Stimulated activated CD4-positive, alpha-beta T cell treated with anti-CD3 and anti-CD28 coated beads, Interleukin-12 subunit alpha, Interleukin-12 subunit beta, amount 100 ng/mL, for 24 hours (primary cell): ENCODE results near the gene TBCK.
"Not testable (repeated sequence)": the region's sequence is repeated elsewhere in the genome, so short reads cannot be mapped to it uniquely, and the experiment has no call there.

Experiments used
- DNase-seq, 2 experiments: peaks; one replicate each; pipeline ENCODE4 v3.0.0-alpha.2; 2020; ENCODE audit warnings: low read depth in 2 of 2

Gene TBCK

DNA sequence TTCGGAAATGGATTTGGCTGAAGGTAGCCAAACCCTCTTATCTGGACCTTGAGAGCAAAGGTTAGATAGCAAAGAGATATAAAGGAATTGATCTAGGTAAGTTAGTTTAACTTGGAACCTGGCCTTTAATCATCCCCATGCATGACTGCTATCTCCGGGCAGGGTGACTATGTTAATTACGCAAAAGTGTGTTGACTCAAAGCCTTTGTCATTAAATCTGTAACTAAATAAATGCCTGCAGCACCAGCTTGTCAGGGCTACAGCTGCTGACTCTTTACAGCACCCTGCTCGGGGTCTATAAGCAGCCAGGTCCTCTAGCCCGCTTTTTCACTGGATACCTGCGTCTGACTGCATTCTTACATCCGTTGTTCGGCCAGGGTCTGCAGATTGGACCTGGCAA, 201.7 kb downstream of the TBCK start:
- no peak for DNase-seq

DNA sequence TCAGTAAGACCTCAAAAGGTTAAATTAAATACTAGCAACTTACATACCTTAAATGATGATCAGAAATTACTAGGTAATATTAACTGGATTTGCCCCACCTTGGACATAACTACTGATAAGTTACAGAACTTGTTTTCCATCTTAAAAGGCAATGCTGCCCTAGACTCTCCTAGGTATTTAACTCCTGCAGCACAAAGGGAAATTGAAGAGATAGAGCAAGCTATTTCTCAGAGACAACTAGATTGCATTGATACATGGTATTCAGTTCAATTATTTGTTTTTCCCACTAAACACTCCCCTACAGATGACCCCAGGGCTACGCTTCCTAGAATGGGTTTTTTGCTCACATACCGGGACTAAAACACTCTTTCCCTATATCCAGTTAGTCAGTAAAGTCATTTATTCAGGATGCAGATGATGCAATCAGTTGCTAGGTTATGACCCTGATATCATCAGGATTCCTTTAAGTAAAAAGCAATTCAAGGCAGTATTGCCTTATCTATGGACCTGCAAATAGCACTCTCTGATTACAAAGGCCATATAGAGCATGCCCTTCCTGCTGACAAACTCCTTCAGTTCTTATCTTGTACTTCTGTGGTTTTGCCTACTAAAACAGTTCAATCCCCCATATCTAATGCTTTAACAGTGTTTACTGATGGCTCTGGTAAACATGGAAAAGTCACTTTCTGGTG, 204.1 kb downstream of the TBCK start:
- not testable (repeated sequence) for DNase-seq

- DNase-seq, result no peak
Measured at GRCh38 chr4:106109929-106110328, 206.1 kb downstream of the TBCK start.

- DNase-seq, result no peak
Measured at GRCh38 chr4:106105697-106106096, 210.3 kb downstream of the TBCK start.

DNA sequence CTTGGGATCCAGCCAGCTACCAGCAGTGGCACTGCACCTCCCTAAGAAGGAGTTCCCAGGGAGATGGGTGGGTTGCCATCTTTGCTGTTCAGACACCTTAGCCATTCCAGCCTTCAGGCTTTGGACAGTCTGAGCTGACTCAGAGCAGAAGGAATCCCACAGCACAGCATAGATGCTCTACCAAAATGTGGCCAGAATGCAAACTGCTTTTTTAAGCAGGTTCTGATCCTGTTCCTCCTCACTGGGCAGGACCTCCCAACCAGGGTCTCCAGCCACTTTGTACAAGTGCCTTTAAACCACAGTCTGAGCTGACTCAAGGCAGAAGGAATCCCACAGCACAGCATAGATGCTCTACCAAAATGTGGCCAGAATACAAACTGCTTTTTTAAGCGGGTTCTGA, 211.7 kb downstream of the TBCK start:
- DNase-seq, result no peak

DNA sequence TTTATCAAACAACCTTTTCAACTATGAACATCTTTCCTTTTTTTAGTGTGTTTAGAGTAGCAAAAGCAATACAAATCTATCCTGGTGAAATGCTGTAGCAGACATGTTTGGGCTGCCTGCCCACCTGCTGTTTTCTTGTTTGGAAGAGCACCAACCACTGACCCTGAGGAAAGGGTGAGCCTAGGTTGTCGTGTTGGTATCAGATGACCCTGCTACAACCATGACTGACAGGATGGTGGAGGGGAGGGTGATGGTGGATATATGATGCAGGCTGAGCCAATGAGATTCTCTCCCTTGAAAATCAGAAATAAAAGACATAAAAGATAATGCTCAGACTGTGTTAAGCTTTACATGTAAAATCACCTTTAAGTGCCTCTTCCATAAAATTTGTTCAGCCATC, 219.6 kb downstream of the TBCK start:
- DNase-seq, result no peak

- DNase-seq, result no peak
Measured at GRCh38 chr4:106095408-106095807, 220.6 kb downstream of the TBCK start.

DNA sequence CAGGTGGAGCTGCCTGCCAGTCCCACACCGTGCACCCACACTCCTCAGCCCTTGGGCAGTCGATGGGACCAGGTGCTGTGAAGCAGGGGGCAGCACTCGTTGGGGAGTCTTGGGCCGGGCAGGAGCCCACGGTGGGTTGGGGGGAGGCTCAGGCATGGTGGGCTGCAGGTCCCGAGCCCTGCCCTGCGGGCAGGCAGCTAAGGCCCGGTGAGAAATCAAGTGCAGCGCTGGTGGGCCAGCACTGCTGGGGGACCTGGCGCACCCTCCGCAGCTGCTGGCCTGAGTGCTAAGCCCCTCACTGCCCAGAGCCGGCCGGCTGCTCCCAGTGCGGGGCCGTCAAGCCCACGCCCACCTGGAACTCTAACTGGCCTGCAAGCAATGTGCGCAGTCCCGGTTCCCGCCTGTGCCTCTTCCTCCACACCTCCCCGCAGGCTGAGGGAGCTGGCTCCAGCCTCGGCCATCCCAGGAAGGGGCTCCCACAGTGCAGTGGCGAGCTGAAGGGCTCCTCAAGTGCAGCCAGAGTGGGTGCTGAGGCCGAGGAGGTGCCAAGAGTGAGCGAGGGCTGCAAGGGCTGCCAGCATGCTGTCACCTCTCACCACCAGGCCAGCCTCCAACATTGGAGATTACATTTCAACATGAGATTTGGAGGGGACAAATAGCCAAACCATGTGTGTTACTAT, 223.5 kb downstream of the TBCK start:
- DNase-seq, result no peak

DNA sequence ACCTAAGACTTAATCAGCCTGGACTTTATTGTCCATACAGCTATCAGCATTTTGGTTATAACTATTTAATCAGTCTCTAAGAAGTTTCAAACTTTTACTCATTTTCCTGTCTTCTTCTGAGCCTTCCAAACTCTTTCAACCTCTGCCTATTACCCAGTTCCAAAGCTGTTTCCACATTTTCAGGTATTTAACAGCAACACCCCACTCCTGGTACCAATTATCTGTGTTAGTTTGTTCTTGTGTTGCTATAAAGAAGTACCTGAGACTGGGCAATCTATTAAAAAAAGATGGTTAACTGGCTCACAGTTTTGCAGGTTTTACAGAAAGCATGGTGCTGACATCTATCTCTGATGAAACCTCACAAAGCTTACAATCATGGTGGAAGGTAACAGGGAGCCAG, 225.2 kb downstream of the TBCK start:
- no peak for DNase-seq

- no peak for DNase-seq
Measured at GRCh38 chr4:106083065-106083464, 232.9 kb downstream of the TBCK start.

DNA sequence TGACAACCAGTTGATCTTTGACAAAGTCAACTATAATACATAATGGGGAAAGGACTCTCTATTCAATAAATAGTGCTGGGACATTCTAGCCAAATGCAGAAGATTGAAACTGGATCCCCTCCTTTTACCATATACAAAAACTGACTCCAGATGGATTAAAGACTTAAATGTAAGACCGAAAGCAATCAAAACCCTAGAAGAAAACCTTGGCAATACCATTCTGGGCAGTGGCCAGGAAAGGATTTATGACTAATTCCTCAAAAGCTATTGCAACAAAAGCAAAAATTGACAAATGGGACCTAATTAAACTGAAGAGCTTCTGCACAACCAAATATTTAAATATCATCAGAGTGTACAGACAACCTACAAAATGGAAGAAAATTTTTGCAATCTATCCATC, 235.6 kb downstream of the TBCK start:
- no peak for DNase-seq

- DNase-seq, result no peak
Measured at GRCh38 chr4:106079616-106080015, 236.4 kb downstream of the TBCK start.

DNA sequence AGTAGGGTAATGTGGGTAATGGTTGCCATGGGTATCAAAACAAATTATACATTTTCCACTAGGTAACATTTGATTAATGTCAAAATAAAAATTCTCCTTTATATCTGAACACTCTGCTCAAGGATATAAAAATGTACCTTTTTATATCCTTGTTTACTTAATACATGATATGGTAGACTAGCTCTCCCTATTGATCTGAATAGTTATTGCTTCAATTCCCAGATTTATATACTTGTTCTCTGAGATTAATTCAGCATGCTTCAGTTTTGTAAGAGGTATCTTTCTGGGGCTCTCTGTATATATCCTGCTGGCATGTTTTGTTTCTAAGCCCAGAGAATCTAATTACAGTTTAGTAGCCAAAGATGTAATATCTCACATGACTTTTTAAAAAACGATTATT, 251.0 kb downstream of the TBCK start:
- DNase-seq, result no peak

DNA sequence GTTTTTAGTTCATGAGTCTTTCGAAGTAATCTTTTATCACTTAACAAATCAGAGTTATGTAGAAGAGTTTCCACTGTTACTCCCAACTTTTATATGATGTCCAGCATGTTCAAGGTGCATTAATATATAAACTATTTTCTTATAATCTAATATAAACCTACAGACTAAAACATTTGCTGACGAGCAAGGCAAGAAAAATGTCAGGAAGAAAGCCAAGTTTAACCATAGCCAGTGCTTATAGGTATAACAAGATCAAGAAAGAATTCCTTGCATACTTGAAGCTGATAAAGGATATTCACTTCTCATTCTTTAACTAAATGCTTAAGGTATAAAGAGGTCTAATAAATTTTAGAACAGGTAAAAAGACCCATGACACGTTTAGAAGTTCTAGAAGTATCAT, 253.0 kb downstream of the TBCK start:
- no peak for DNase-seq

- DNase-seq, result no peak
Measured at GRCh38 chr4:106062452-106062875, 253.5 kb downstream of the TBCK start.

DNA sequence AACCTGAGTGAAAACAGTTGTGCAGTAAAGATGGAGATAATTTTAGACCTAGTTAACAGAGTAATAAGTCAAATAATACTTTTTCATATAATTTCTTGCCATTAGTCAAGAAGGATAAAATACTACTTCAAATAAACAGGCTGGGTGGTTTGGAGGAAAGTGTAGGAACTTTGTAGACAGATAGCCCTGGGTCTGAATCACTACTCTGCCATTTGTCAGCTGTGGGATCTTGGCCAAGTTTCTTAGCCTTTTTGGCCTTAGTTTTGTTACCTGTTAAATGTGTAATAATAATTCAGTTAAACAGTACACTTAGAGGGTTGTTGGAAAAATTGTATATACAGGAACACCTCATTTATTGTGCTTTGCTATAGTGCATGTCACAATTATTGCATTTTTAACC, 257.1 kb downstream of the TBCK start:
- DNase-seq, result no peak

GRCh38 chr4:106056914-106057313, 259.1 kb downstream of the TBCK start:
- DNase-seq, result no peak

DNA sequence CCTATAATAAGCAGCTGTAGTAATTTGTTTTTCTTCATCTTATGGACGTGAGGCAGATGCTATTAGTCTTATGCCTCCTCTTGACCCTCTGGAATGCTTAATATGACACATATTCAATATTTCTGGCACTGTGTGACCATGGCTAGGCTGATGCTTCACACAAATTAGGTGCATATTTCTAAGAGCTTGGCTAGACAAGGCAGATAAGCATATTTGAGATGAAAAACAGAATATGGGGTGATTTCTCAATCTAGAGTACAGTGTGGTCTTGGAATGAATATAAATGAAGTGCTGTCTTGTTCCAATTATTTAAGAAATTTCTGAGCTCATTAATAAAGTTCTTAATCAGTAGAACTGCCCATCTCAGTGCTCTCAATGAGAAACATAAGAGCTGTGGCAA, 264.5 kb downstream of the TBCK start:
- no peak for DNase-seq

DNA sequence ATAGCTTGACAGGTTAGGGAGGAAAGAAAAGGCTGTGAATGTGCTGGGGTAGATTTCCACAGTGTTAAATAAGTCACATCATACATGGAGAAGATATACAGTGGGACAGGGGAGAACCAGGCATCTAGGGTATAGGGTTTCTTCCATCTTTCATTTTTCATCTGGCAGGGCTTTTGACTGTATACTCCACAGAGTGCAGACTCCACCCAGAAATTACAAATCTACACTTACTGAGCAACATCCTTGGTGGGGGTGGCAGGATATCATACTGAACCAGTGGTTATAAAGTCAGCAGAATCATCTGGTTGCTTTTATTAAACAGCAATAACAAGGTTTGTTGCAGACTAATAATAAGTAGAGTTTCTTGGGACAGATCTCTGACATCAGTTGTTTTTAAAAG, 266.5 kb downstream of the TBCK start:
- no peak for DNase-seq

GRCh38 chr4:106048250-106048971, 267.6 kb downstream of the TBCK start:
- no peak for DNase-seq

GRCh38 chr4:106046083-106046482, 269.9 kb downstream of the TBCK start:
- DNase-seq, result no peak

DNA sequence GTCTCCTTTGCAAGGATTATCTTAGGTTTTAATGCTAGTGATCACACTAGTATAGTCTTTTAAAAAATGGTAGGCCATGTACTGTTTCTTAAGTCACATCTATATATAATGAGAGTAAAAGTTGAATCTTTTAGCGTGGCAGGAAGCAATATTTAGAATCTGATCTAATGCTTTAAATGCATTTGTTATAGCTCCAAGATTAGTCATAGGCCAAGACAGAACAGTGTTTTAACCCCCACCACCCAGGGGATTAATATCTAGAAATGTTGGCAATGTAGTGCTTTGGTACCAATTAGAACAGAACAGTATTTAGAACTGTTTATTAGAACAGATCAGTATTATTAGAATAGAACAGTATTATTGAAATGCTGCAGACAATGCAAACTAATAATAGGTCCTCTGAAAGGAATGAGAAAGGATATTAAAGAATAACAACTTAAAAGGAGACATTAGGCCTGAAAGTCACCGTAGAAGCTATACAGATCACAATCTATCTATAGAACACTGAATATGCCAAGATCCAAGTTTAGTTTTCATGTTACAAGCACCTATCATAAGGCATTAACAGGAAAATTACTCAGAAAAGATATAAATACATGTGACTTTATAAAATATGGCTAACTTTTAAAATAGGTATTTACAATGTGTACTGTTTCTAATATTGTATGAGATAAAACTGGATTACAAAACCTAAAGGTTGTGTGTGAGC, 274.6 kb downstream of the TBCK start:
- no peak for DNase-seq
